Stomach (tissue), 9 donors: ENCODE results near the gene TMEM144. TPM values are rescaled to one million over a fixed set of nuclear protein-coding genes. Genes with fewer than 3 reads are reported as not detected.

Source experiments
- DNase-seq, 2 donors: peaks; one replicate each; pipeline versions ENCODE4 v3.0.0 to v3.0.0-alpha.2; 2013 to 2019
- H3K27ac ChIP-seq, 5 donors: fragments of 200-600 bp in 4 of 5; sonication (generic) in 4 of 5; one replicate each; pipeline ENCODE4 v1.5.1; 2013 to 2019; ENCODE audit warnings: mild to moderate bottlenecking in 1 of 5, moderate library complexity in 1 of 5
- H3K27me3 ChIP-seq, 3 donors: fragments of 200-600 bp; sonication (generic); one replicate each; pipeline ENCODE4 v1.5.1; 2017 to 2019; ENCODE audit warnings: mixed run types in 1 of 3
- H3K36me3 ChIP-seq, 4 donors: fragments of 200-600 bp; sonication (generic); 1 replicate in 3 of 4; 2 replicates in 1 of 4; pipeline ENCODE4 v1.5.1; 2016 to 2019
- H3K4me1 ChIP-seq, 4 donors: fragments of 200-600 bp; sonication (generic); one replicate each; pipeline ENCODE4 v1.5.1; 2016 to 2019
- H3K4me3 ChIP-seq, 4 donors: fragments of 200-600 bp; sonication (generic) in 3 of 4; one replicate each; pipeline ENCODE4 v1.5.1; 2016 to 2019; ENCODE audit warnings: mild to moderate bottlenecking in 1 of 4
- H3K9me3 ChIP-seq, 4 donors: fragments of 200-600 bp; sonication (generic); one replicate each; pipeline ENCODE4 v1.5.1; 2016 to 2019
- CTCF ChIP-seq, 7 experiments: fragments of 450-650 bp in 4 of 7; fragments of 200-600 bp in 3 of 7; sonication (generic) in 3 of 7; IDR thresholded peaks; one replicate each; pipeline ENCODE4 v1.5.1; 2016 to 2019; ENCODE audit warnings: antibody characterized with exemption in 7 of 7, control low read depth in 2 of 7, mild to moderate bottlenecking in 1 of 7
- EP300 ChIP-seq: sonication (generic); formaldehyde crosslinking; IDR thresholded peaks from one replicate; pipeline ENCODE4 v1.6.1; 2017; ENCODE audit warnings: antibody characterized with exemption
- POLR2A ChIP-seq, 4 donors: fragments of 450-650 bp; IDR thresholded peaks; one replicate each; pipeline ENCODE4 v1.6.1; 2016; ENCODE audit warnings: antibody characterized with exemption in 4 of 4, control low read depth in 2 of 4, mild to moderate bottlenecking in 1 of 4, moderate library complexity in 1 of 4
- POLR2AphosphoS5 ChIP-seq, 3 donors: sonication (generic); formaldehyde crosslinking; IDR thresholded peaks; one replicate each; pipeline ENCODE4 v1.6.1; 2016; ENCODE audit warnings: antibody characterized with exemption in 3 of 3
- WGBS, 5 donors: extraction: QIAGEN DNeasy Blood & Tissue Kit in 3 of 5; methylation state at CpG; one replicate each; pipeline versions ENCODE4 v1.1.5 to v1.1.7; 2013 to 2018; 5-methylcytosine and 5-hydroxymethylcytosine counted together
- intact Hi-C: fragments of 100-400 bp; cut with DNase I; formaldehyde crosslinking; loops from one replicate; pipeline ENCODE4 v1.15.1; 2023; ENCODE audit warnings: low total_unique reads
- polyA plus RNA-seq, 3 donors: library from polyadenylated mRNA; stranded (reverse); fragments of 200-250 nt; gene quantifications; one replicate each; pipeline ENCODE4 v1.2.3, GENCODE V29; 2013
- total RNA-seq, 5 donors: library from RNA; depleted of rRNA; stranded (reverse); fragments of >200 nt; gene quantifications; one replicate each; pipeline versions ENCODE4 v1.1.0 to v1.2.3, GENCODE V29; 2014 to 2016
- donor health status: healthy with polysubstance abuse.
- donor health status: Bipolar disorder and iron deficiency.
- donor health status: healthy.

TMEM144 gene
- total and polyA plus RNA-seq, 8 donors = 2.0 to 58.2 (median 2.8) TPM; not detected in 1

- WGBS, 5 donors = 91 to 100% (median 95%) methylated on average over 4 of the region's 4 CpGs
- no peaks in the 10 kb centered on the region for H3K4me1 ChIP-seq
- no peak overlapping the region for H3K27ac ChIP-seq
- H3K4me3 ChIP-seq = no peak overlapping the region
- TF ChIP-seq POLR2A (IDR thresholded peaks at IDR 0.05) (no peak), POLR2AphosphoS5 (IDR thresholded peaks at IDR 0.05) (no peak), EP300 (no peak), CTCF (IDR thresholded peaks at IDR 0.05) (no peak)
- no peaks in the 10 kb centered on the region for H3K27me3 ChIP-seq
- peaks cover 0 to 4% (median 0%) of the 10 kb centered on the region in 4 donors for H3K36me3 ChIP-seq
- intact Hi-C loops = no loop called here
- H3K9me3 ChIP-seq = no peaks in the 10 kb centered on the region
- no peak for DNase-seq
Observed at GRCh38 chr4:158201322-158201721, 9.0 kb upstream of the TMEM144 start.

DNA sequence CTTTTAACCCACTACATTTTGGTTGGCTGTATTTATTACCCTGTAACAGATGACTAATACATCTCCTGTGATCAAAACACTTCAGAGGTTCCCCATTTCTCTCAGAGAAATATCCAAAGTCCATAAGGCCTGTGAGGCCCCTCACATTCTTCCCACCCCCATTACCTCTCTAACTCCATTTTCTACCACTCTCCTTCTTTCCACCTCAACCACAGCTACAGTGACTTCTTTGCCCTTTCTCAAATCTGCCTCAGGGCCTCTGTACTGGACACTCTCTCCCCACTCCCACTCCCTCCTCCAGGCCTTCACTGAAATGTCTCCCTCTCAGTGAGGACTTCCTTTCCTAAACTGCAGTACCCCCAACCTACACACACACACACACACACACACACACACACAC is 8.4 kb upstream of the TMEM144 start:
- Histone ChIP-seq H3K4me3 (no peak overlapping the region), H3K4me1 (no peaks in the 10 kb centered on the region), H3K9me3 (no peaks in the 10 kb centered on the region), H3K27me3 (no peaks in the 10 kb centered on the region), H3K36me3 (peaks cover 0 to 4% (median 0%) of the 10 kb centered on the region in 4 donors), H3K27ac (no peak overlapping the region)
- no peak for DNase-seq
- TF ChIP-seq POLR2A (IDR thresholded peaks at IDR 0.05) = no peak
- TF ChIP-seq CTCF (IDR thresholded peaks at IDR 0.05) = no peak
- TF ChIP-seq POLR2AphosphoS5 (IDR thresholded peaks at IDR 0.05) = no peak
- no peak for TF ChIP-seq EP300
- intact Hi-C loops = no loop called here

DNA sequence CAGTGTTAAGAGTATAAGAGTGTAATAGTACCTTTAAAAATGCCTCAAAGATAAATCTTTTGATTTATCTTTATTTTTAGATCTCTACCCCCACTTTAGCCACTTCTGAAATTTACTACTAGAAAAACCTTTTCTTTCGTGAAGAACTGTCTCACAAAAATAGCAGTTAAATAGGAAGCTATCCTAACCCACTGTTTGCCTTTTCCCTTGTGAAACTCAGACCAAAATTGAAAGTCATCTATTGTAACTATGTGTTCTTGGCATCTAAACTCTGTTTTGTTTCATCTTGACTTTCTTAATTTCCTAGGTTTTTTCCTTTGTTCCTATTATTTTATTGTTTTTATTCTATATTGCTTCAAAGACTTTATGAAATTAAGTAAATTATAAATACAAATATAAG is 7.8 kb upstream of the TMEM144 start:
- Histone ChIP-seq H3K9me3 (no peaks in the 10 kb centered on the region), H3K4me1 (no peaks in the 10 kb centered on the region), H3K4me3 (no peak overlapping the region), H3K36me3 (peaks cover 0 to 4% (median 0%) of the 10 kb centered on the region in 4 donors), H3K27ac (no peak overlapping the region), H3K27me3 (no peaks in the 10 kb centered on the region)
- intact Hi-C loops = no loop called here
- no peak for DNase-seq
- WGBS, 5 donors = 50 to 71% (median 68%) methylated on average over 1 of the region's 1 CpG
- TF ChIP-seq EP300 (no peak), CTCF (IDR thresholded peaks at IDR 0.05) (no peak), POLR2AphosphoS5 (IDR thresholded peaks at IDR 0.05) (no peak), POLR2A (IDR thresholded peaks at IDR 0.05) (no peak)

- no peaks in the 10 kb centered on the region for H3K27me3 ChIP-seq
- intact Hi-C loops = no loop called here
- TF ChIP-seq CTCF (IDR thresholded peaks at IDR 0.05) = no peak
- no peak for TF ChIP-seq POLR2A (IDR thresholded peaks at IDR 0.05)
- no peak for TF ChIP-seq POLR2AphosphoS5 (IDR thresholded peaks at IDR 0.05)
- TF ChIP-seq EP300 = no peak
- H3K4me1 ChIP-seq = no peaks in the 10 kb centered on the region
- DNase-seq = no peak
- WGBS, 5 donors = 66 to 74% (median 71%) methylated on average over 2 of the region's 2 CpGs
- H3K9me3 ChIP-seq = no peaks in the 10 kb centered on the region
- H3K36me3 ChIP-seq = peaks cover 0 to 4% (median 0%) of the 10 kb centered on the region in 4 donors
- no peak overlapping the region for H3K27ac ChIP-seq
- no peak overlapping the region for H3K4me3 ChIP-seq
Observed at GRCh38 chr4:158203436-158203835, 6.8 kb upstream of the TMEM144 start.
